T-cell (primary cell): ENCODE results near the gene ZNF414. TPM values are rescaled to one million over a fixed set of nuclear protein-coding genes. Genes with fewer than 3 reads are reported as not detected.

Experiments
- ATAC-seq, 4 experiments: fragments of 200-7000 bp in 3 of 4; fragments of 150-1000 bp in 1 of 4; cut with Tn5 transposase; replicated peaks in 1 of 4; 1 replicate in 3 of 4; 2 replicates in 1 of 4; pipeline ENCODE4 v1.10.0; 2021; ENCODE audit warnings: moderate library complexity in 3 of 4, mild to moderate bottlenecking in 2 of 4, moderate number of reproducible peaks in 1 of 4
- CTCF ChIA-PET, 2 donors: fragments of 300-600 bp; sonication (Branson Sonifier 250); formaldehyde crosslinking; loops; one replicate each; lab custom pipeline; 2022; ENCODE audit warnings: antibody characterized with exemption in 2 of 2; lab: Charles Lee
- POLR2A ChIA-PET, 2 donors: fragments of 300-600 bp; sonication (Branson Sonifier 250); formaldehyde crosslinking; loops; one replicate each; lab custom pipeline; 2022; ENCODE audit warnings: antibody characterized with exemption in 2 of 2; lab: Charles Lee
- DNase-seq, 35 experiments: peaks; one replicate each; pipeline versions ENCODE4 v3.0.0 to v3.0.0-alpha.2; 2013 to 2023
- H3K27ac ChIP-seq: one replicate; pipeline ENCODE4 v1.5.1; 2013; ENCODE audit warnings: low read length
- H3K27me3 ChIP-seq, 2 experiments: replicated peaks in 1 of 2; 1 replicate in 1 of 2; 2 replicates in 1 of 2; pipeline versions ENCODE4 v1.6.1 to v1.7.0; 2013; ENCODE audit warnings: low read length in 1 of 2, mixed read lengths in 1 of 2; ENCODE audit not compliant: control insufficient read depth in 2 of 2, insufficient read depth in 2 of 2; ENCODE audit errors: extremely low read depth in 1 of 2
- H3K36me3 ChIP-seq, 2 donors: 1 replicate in 1 of 2; 2 replicates in 1 of 2; pipeline versions ENCODE4 v1.6.1 to v1.7.0; 2013; ENCODE audit warnings: low read length in 1 of 2; ENCODE audit not compliant: control insufficient read depth in 2 of 2, insufficient read depth in 1 of 2; ENCODE audit errors: extremely low read depth in 1 of 2
- H3K4me1 ChIP-seq, 2 experiments: 1 replicate in 1 of 2; 2 replicates in 1 of 2; pipeline versions ENCODE4 v1.6.1 to v1.7.0; 2013; ENCODE audit warnings: low read length in 2 of 2, mixed read lengths in 1 of 2; ENCODE audit not compliant: insufficient read depth in 2 of 2, control insufficient read depth in 1 of 2; ENCODE audit errors: extremely low read depth in 1 of 2
- H3K4me3 ChIP-seq, 2 donors: 1 replicate in 1 of 2; 2 replicates in 1 of 2; pipeline versions ENCODE4 v1.5.1 to v1.7.0; 2013; ENCODE audit warnings: mild to moderate bottlenecking in 2 of 2, low read length in 1 of 2, moderate library complexity in 1 of 2; ENCODE audit not compliant: control insufficient read depth in 1 of 2; ENCODE audit errors: extremely low read depth in 1 of 2
- H3K9me3 ChIP-seq: 2 replicates; pipeline ENCODE4 v1.7.0; 2013
- H3K27ac Mint-ChIP-seq, 2 donors: one replicate each; pipeline ENCODE4 v1.8.0; 2020 to 2021; ENCODE audit warnings: mild to moderate bottlenecking in 2 of 2, mixed read lengths in 2 of 2
- H3K27me3 Mint-ChIP-seq, 2 donors: one replicate each; pipeline ENCODE4 v1.8.0; 2021 to 2022; ENCODE audit warnings: mixed read lengths in 2 of 2
- H3K36me3 Mint-ChIP-seq: one replicate; pipeline ENCODE4 v1.8.0; 2021; ENCODE audit warnings: mixed read lengths
- H3K4me1 Mint-ChIP-seq, 3 donors: one replicate each; pipeline ENCODE4 v1.8.0; 2020 to 2022; ENCODE audit warnings: mixed read lengths in 3 of 3, mild to moderate bottlenecking in 1 of 3
- H3K4me3 Mint-ChIP-seq, 3 donors: one replicate each; pipeline ENCODE4 v1.8.0; 2020 to 2022; ENCODE audit warnings: mild to moderate bottlenecking in 3 of 3, mixed read lengths in 3 of 3, moderate library complexity in 3 of 3
- H3K9me3 Mint-ChIP-seq, 3 donors: one replicate each; pipeline ENCODE4 v1.8.0; 2020 to 2022; ENCODE audit warnings: mixed read lengths in 3 of 3
- WGBS: methylation state at CpG from one replicate; pipeline ENCODE4 v1.1.5; 2013; ENCODE audit warnings: missing lambda C conversion rate; ENCODE audit not compliant: insufficient coverage; 5-methylcytosine and 5-hydroxymethylcytosine counted together
- total RNA-seq, 35 experiments: library from RNA in 6 of 35; stranded (reverse) in 6 of 35; fragments of 120-200 nt in 1 of 35; gene quantifications; one replicate each; pipeline versions ENCODE4 v1.2.1 to v1.2.4 and lab custom pipeline; 2013 to 2026

ZNF414 gene
- total RNA-seq, 5 donors from 2014 or later (not counting 1 experiment from before 2014, with no cell fraction given) = 34.4 to 78.6 (median 67.2) TPM

DNA sequence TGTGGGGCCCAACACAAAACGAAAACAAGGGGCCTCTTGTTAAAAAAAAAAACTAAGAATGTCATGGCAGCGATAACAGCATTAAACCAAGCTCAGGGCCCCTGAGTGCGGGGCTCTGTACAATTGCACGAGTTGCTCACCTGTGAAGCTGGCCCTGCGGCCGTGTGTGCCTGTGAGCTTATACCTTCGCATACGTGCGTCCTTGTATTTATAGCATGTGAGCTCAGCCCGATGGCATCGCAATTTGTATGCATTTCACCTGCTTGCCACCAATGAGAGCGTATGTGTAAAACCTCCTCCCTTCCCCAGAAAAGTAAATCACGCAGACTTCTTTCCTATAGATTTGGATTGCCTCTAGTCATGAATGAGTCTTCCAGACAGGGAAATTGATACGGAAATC lies 52.1 kb downstream of the ZNF414 start:
- Histone ChIP-seq H3K4me3 (no peak overlapping the region), H3K36me3 (peaks cover 17 to 73% of the 10 kb centered on the region in 2 donors), H3K27me3 (no peaks in the 10 kb centered on the region), H3K27ac (no peak overlapping the region), H3K4me1 (peaks cover 2 to 16% of the 10 kb centered on the region in 2 experiments), H3K9me3 (no peaks in the 10 kb centered on the region)
- ATAC-seq (no peak), DNase-seq (no peak)
- CTCF ChIA-PET = no interaction called here
- H3K27me3 Mint-ChIP-seq = no peaks in the 10 kb centered on the region
- no peak overlapping the region for H3K4me3 Mint-ChIP-seq
- POLR2A ChIA-PET = interaction anchor here in 1 of 2 donors (1.3 kb wide), 1 partner anchor 9 kb away, joined by 3 read pairs; no protein-coding TSS in a partner anchor
- peaks cover 65 to 67% (median 66%) of the 10 kb centered on the region in 3 donors for H3K4me1 Mint-ChIP-seq
- H3K36me3 Mint-ChIP-seq = peaks cover 51% of the 10 kb centered on the region
- no peaks in the 10 kb centered on the region for H3K9me3 Mint-ChIP-seq
- 92% methylated on average over 11 of the region's 14 CpGs for WGBS
- no peak overlapping the region for H3K27ac Mint-ChIP-seq

- WGBS = no CpG with 5 or more reads among the region's 4 CpGs
- H3K4me3 Mint-ChIP-seq = no peak overlapping the region
- no peak overlapping the region for H3K27ac Mint-ChIP-seq
- DNase-seq (no peak), ATAC-seq (no peak)
- POLR2A ChIA-PET = interaction anchor here in 1 of 2 donors (1.3 kb wide), 1 partner anchor 9 kb away, joined by 3 read pairs; no protein-coding TSS in a partner anchor
- H3K9me3 Mint-ChIP-seq = no peaks in the 10 kb centered on the region
- H3K27me3 Mint-ChIP-seq = no peaks in the 10 kb centered on the region
- Histone ChIP-seq H3K4me1 (peaks cover 2 to 19% of the 10 kb centered on the region in 2 experiments), H3K4me3 (no peak overlapping the region), H3K9me3 (no peaks in the 10 kb centered on the region), H3K36me3 (peaks cover 16 to 73% of the 10 kb centered on the region in 2 donors), H3K27me3 (no peaks in the 10 kb centered on the region), H3K27ac (no peak overlapping the region)
- H3K36me3 Mint-ChIP-seq = peaks cover 53% of the 10 kb centered on the region
- CTCF ChIA-PET = no interaction called here
- peaks cover 67 to 72% (median 70%) of the 10 kb centered on the region in 3 donors for H3K4me1 Mint-ChIP-seq
Observed at GRCh38 chr19:8461376-8461775, 52.6 kb downstream of the ZNF414 start.

GRCh38 chr19:8460516-8461298 lies 53.3 kb downstream of the ZNF414 start:
- H3K36me3 Mint-ChIP-seq = peaks cover 51% of the 10 kb centered on the region
- no peak for ATAC-seq
- Histone ChIP-seq H3K4me3 (no peak overlapping the region), H3K4me1 (peaks cover 2 to 19% of the 10 kb centered on the region in 2 experiments), H3K36me3 (peaks cover 14 to 73% of the 10 kb centered on the region in 2 donors), H3K9me3 (no peaks in the 10 kb centered on the region), H3K27ac (no peak overlapping the region), H3K27me3 (no peaks in the 10 kb centered on the region)
- CTCF ChIA-PET = interaction anchor here in 1 of 2 donors (0.6 kb wide), 1 partner anchor 135 kb away, joined by 3 read pairs; no protein-coding TSS in a partner anchor
- peak overlapping the region in 1 of 2 donors; percentile 64 for H3K27ac Mint-ChIP-seq
- WGBS = 88% methylated on average over 4 of the region's 7 CpGs
- no peak overlapping the region for H3K4me3 Mint-ChIP-seq
- H3K4me1 Mint-ChIP-seq = peaks cover 67 to 75% (median 74%) of the 10 kb centered on the region in 3 donors
- no peak for DNase-seq
- POLR2A ChIA-PET = interaction anchor here in 1 of 2 donors (0.6 kb wide), 1 partner anchor 12 kb away, joined by 3 read pairs; no protein-coding TSS in a partner anchor
- no peaks in the 10 kb centered on the region for H3K9me3 Mint-ChIP-seq
- no peaks in the 10 kb centered on the region for H3K27me3 Mint-ChIP-seq

Other genes with a start within 250 kb of the ZNF414 start
- 10 to 100 TPM; 26.1 to 41.5 (median 37.4) TPM for gene CD320, start 205.8 kb downstream of the ZNF414 start, total RNA-seq
- gene NDUFA7, start 192.8 kb downstream of the ZNF414 start, total RNA-seq = 10 to 100 TPM; 24.5 to 44.7 (median 32.8) TPM
- gene RPS28, start 192.7 kb downstream of the ZNF414 start, total RNA-seq = 1,000 to 10,000 TPM; 2,995 to 3,551 (median 3,317) TPM
- gene KANK3, start 170.9 kb downstream of the ZNF414 start, total RNA-seq = 1 to 10 TPM in 4 of 5 donors, under 1 TPM in 1; 0.88 to 5.5 (median 4.4) TPM
- under 1 TPM in 2 of 5 donors, not detected in 3; 0.18 to 0.19 TPM for gene ANGPTL4, start 150.0 kb downstream of the ZNF414 start, total RNA-seq
- gene RAB11B, start 123.8 kb downstream of the ZNF414 start, total RNA-seq = 100 to 1,000 TPM in 3 of 5 donors, 10 to 100 TPM in 2; 87.5 to 125 (median 116) TPM
- 10 to 100 TPM; 20.6 to 40.7 (median 35.6) TPM for gene MARCHF2, start 100.9 kb downstream of the ZNF414 start, total RNA-seq
- gene HNRNPM, start 69.2 kb downstream of the ZNF414 start, total RNA-seq = 100 to 1,000 TPM; 200 to 272 (median 213) TPM
- gene PRAM1, start 11.5 kb downstream of the ZNF414 start, total RNA-seq = 1 to 10 TPM; 2.2 to 5.1 (median 3.8) TPM
- 100 to 1,000 TPM; 109 to 363 (median 277) TPM for gene MYO1F, start 63.3 kb upstream of the ZNF414 start, total RNA-seq
- 100 to 1,000 TPM in 1 of 5 donors, 10 to 100 TPM in 4; 57.2 to 103 (median 80.1) TPM for gene ADAMTS10, start 96.5 kb upstream of the ZNF414 start, total RNA-seq
- not detected for gene NFILZ, start 116.5 kb upstream of the ZNF414 start, total RNA-seq
- gene ACTL9, start 184.6 kb upstream of the ZNF414 start, total RNA-seq = not detected
- not detected for gene OR2Z1, start 207.5 kb upstream of the ZNF414 start, total RNA-seq